Measurements from ENCODE around the gene NAMPT. TPM values are rescaled to one million over a fixed set of nuclear protein-coding genes. Genes with fewer than 3 reads are reported as not detected.

Gene NAMPT
- total RNA-seq, 4 donors from 2014 or later = 107 to 199 (median 159) TPM

GRCh38 chr7:106239406-106239805, 45.4 kb downstream of the NAMPT start:
- H3K9me3 ChIP-seq = no peaks in the 10 kb centered on the region
- H3K4me1 ChIP-seq = no peaks in the 10 kb centered on the region
- H3K27ac ChIP-seq = no peak overlapping the region
- intact Hi-C loops (cut with DNase I; ENCODE audit: low total_unique reads) (no loop called here), in situ Hi-C loops (cut with MboI; ENCODE audit: low sequenced_read_pairs in 4 of 4) (no loop called here)
- no peak for ATAC-seq
- H3K36me3 ChIP-seq = no peaks in the 10 kb centered on the region
- no peak for DNase-seq
- TF ChIP-seq POLR2A (IDR thresholded peaks at IDR 0.05) (no peak), CTCF (IDR thresholded peaks at IDR 0.05 in 4 of 5, conservative IDR thresholded peaks at IDR 0.05 in 1 of 5) (no peak)
- H3K27me3 ChIP-seq = no peaks in the 10 kb centered on the region
- H3K4me3 ChIP-seq = no peak overlapping the region

- in situ Hi-C loops (cut with MboI; ENCODE audit: low sequenced_read_pairs in 4 of 4) = no loop called here
- Histone ChIP-seq H3K9me3 (no peaks in the 10 kb centered on the region), H3K27me3 (no peaks in the 10 kb centered on the region), H3K4me1 (no peaks in the 10 kb centered on the region), H3K36me3 (no peaks in the 10 kb centered on the region), H3K27ac (no peak overlapping the region), H3K4me3 (no peak overlapping the region)
- TF ChIP-seq POLR2A (IDR thresholded peaks at IDR 0.05) (no peak), CTCF (IDR thresholded peaks at IDR 0.05 in 4 of 5, conservative IDR thresholded peaks at IDR 0.05 in 1 of 5) (no peak)
- no peak for DNase-seq
- ATAC-seq = no peak
- intact Hi-C loops (cut with DNase I; ENCODE audit: low total_unique reads) = no loop called here
These were observed 46.0 kb downstream of the NAMPT start for GRCh38 chr7:106238830-106239229.

GRCh38 chr7:106236065-106236464, 48.7 kb downstream of the NAMPT start:
- peak; percentile 72 to 80 for ATAC-seq
- no peak for DNase-seq
- no peak overlapping the region for H3K4me3 ChIP-seq
- no peaks in the 10 kb centered on the region for H3K4me1 ChIP-seq
- no peaks in the 10 kb centered on the region for H3K27me3 ChIP-seq
- TF ChIP-seq CTCF (IDR thresholded peaks at IDR 0.05 in 4 of 5, conservative IDR thresholded peaks at IDR 0.05 in 1 of 5) = no peak
- TF ChIP-seq POLR2A (IDR thresholded peaks at IDR 0.05) = no peak
- H3K36me3 ChIP-seq = no peaks in the 10 kb centered on the region
- intact Hi-C loops (cut with DNase I; ENCODE audit: low total_unique reads) (no loop called here), in situ Hi-C loops (cut with MboI; ENCODE audit: low sequenced_read_pairs in 4 of 4) (no loop called here)
- H3K27ac ChIP-seq = peak overlapping the region in 1 of 4 donors; percentile 22
- H3K9me3 ChIP-seq = no peaks in the 10 kb centered on the region

GRCh38 chr7:106234425-106234824, 50.4 kb downstream of the NAMPT start:
- in situ Hi-C loops (cut with MboI; ENCODE audit: low sequenced_read_pairs in 4 of 4) (no loop called here), intact Hi-C loops (cut with DNase I; ENCODE audit: low total_unique reads) (no loop called here)
- ATAC-seq (no peak), DNase-seq (no peak)
- H3K4me1 ChIP-seq = no peaks in the 10 kb centered on the region
- no peak overlapping the region for H3K27ac ChIP-seq
- no peak overlapping the region for H3K4me3 ChIP-seq
- H3K9me3 ChIP-seq = no peaks in the 10 kb centered on the region
- H3K36me3 ChIP-seq = no peaks in the 10 kb centered on the region
- no peak for TF ChIP-seq POLR2A (IDR thresholded peaks at IDR 0.05)
- no peak for TF ChIP-seq CTCF (IDR thresholded peaks at IDR 0.05 in 4 of 5, conservative IDR thresholded peaks at IDR 0.05 in 1 of 5)
- no peaks in the 10 kb centered on the region for H3K27me3 ChIP-seq

- ATAC-seq = no peak
- Histone ChIP-seq H3K27me3 (no peaks in the 10 kb centered on the region), H3K4me3 (no peak overlapping the region), H3K36me3 (no peaks in the 10 kb centered on the region), H3K4me1 (no peaks in the 10 kb centered on the region), H3K27ac (no peak overlapping the region), H3K9me3 (no peaks in the 10 kb centered on the region)
- in situ Hi-C loops (cut with MboI; ENCODE audit: low sequenced_read_pairs in 4 of 4) = no loop called here
- intact Hi-C loops (cut with DNase I; ENCODE audit: low total_unique reads) = no loop called here
- no peak for DNase-seq
- TF ChIP-seq POLR2A (IDR thresholded peaks at IDR 0.05) = no peak
- no peak for TF ChIP-seq CTCF (IDR thresholded peaks at IDR 0.05 in 4 of 5, conservative IDR thresholded peaks at IDR 0.05 in 1 of 5)
These were observed 52.8 kb downstream of the NAMPT start for GRCh38 chr7:106231856-106232490.

Measured in gastrocnemius medialis (tissue), 4 donors.